ENCODE measurements around the gene ATRAID.

ATRAID gene

GRCh38 chr2:27250652-27251379 lies 39.0 kb downstream of the ATRAID start:
- no peak for DNase-seq (ENCODE audit: low read depth, low spot score)

- no peak for DNase-seq (ENCODE audit: low read depth, low spot score)
These were observed 39.9 kb downstream of the ATRAID start for GRCh38 chr2:27251766-27252165.

GRCh38 chr2:27255187-27255586 lies 43.3 kb downstream of the ATRAID start:
- no peak for DNase-seq (ENCODE audit: low read depth, low spot score)

- no peak for DNase-seq (ENCODE audit: low read depth, low spot score)
These were observed 43.8 kb downstream of the ATRAID start for GRCh38 chr2:27255660-27256059.

- no peak for DNase-seq (ENCODE audit: low read depth, low spot score)
These were observed 45.1 kb downstream of the ATRAID start for GRCh38 chr2:27256855-27257454.

- no peak for DNase-seq (ENCODE audit: low read depth, low spot score)
These were observed 46.2 kb downstream of the ATRAID start for GRCh38 chr2:27258051-27258450.

- DNase-seq (ENCODE audit: low read depth, low spot score) = no peak
These were observed 49.5 kb downstream of the ATRAID start for GRCh38 chr2:27261241-27261925.

GRCh38 chr2:27261926-27262298 lies 50.1 kb downstream of the ATRAID start:
- no peak for DNase-seq (ENCODE audit: low read depth, low spot score)

- DNase-seq (ENCODE audit: low read depth, low spot score) = no peak
These were observed 50.8 kb downstream of the ATRAID start, which contains the start of gene SLC30A3 for GRCh38 chr2:27262379-27263286. SLC30A3 (minus strand) TSS chr2:27263047; CDS start chr2:27262906, 141 bp downstream.

GRCh38 chr2:27263287-27264252 lies 51.7 kb downstream of the ATRAID start:
- no peak for DNase-seq (ENCODE audit: low read depth, low spot score)

- DNase-seq (ENCODE audit: low read depth, low spot score) = no peak
These were observed 52.5 kb downstream of the ATRAID start for GRCh38 chr2:27264253-27264752.

GRCh38 chr2:27264753-27265535 lies 53.1 kb downstream of the ATRAID start:
- no peak for DNase-seq (ENCODE audit: low read depth, low spot score)

GRCh38 chr2:27265536-27265870 lies 53.7 kb downstream of the ATRAID start:
- no peak for DNase-seq (ENCODE audit: low read depth, low spot score)

Measured in smooth muscle cell of the brain vasculature (primary cell).